PC-3 (cell line): Measurements from ENCODE around the gene HSPA1L.

Experiments used
- EZH2 ChIP-seq: fragments of 300-600 bp; sonication (generic); IDR thresholded peaks from one replicate; pipeline ENCODE4 v1.6.1; 2017; ENCODE audit warnings: antibody characterized with exemption, mild to moderate bottlenecking, low read length; ENCODE audit not compliant: unreplicated experiment
- TF ChIP-seq, protein P1 (sequence below): fragments of 300-600 bp; sonication (generic); conservative IDR thresholded peaks from 2 replicates; pipeline ENCODE4 v1.5.1; 2017; ENCODE audit warnings: antibody characterized with exemption, low read depth, mild to moderate bottlenecking, low read length

DNA sequence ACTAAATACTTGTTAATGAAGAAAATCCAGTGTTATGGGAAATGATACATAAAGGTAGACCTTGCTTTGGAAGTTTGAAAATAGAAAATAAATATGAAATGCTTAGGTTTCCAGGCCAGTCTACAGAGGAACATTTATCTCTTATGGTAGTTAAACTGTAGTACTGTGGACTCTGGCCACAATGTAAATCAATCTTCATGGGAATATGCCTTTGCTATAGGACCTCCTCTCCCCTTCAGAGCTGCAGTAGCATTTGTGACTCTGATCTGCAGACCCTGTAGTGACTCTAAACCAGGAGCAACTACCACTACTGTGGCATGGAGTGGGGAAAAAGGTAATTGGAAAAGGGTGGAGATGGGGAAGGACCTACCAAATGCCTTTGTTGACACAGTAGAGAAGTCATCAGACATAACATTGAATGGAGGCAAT is 4.8 kb upstream of the HSPA1L start:
- no peak for TF ChIP-seq EZH2
- TF ChIP-seq, protein P1, sequence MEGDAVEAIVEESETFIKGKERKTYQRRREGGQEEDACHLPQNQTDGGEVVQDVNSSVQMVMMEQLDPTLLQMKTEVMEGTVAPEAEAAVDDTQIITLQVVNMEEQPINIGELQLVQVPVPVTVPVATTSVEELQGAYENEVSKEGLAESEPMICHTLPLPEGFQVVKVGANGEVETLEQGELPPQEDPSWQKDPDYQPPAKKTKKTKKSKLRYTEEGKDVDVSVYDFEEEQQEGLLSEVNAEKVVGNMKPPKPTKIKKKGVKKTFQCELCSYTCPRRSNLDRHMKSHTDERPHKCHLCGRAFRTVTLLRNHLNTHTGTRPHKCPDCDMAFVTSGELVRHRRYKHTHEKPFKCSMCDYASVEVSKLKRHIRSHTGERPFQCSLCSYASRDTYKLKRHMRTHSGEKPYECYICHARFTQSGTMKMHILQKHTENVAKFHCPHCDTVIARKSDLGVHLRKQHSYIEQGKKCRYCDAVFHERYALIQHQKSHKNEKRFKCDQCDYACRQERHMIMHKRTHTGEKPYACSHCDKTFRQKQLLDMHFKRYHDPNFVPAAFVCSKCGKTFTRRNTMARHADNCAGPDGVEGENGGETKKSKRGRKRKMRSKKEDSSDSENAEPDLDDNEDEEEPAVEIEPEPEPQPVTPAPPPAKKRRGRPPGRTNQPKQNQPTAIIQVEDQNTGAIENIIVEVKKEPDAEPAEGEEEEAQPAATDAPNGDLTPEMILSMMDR: no peak
